HCT116 (cell line): ENCODE results near the gene GSTK1. TPM values are rescaled to one million over a fixed set of nuclear protein-coding genes. Genes with fewer than 3 reads are reported as not detected.

Source experiments
- ATAC-seq: fragments of 200-7000 bp; cut with Tn5 transposase; 2 replicates; pipeline ENCODE4 v1.9.1; 2020; ENCODE audit warnings: mild to moderate bottlenecking, moderate library complexity
- BruUV-seq: library from RNA; stranded (reverse); fragments of 400-500 nt; replicated peaks from 2 replicates; lab custom pipeline; 2021; lab: Mats Ljungman, UMichigan
- CTCF ChIA-PET: fragments of 300-600 bp; sonication (Branson Sonifier 250); formaldehyde crosslinking; loops from one replicate; lab custom pipeline; 2021; ENCODE audit warnings: antibody characterized with exemption; lab: Charles Lee
- POLR2A ChIA-PET: fragments of 300-600, 350-600 bp; sonication (Branson Sonifier 250); formaldehyde crosslinking; loops from one replicate; lab custom pipeline; 2021; ENCODE audit warnings: antibody characterized with exemption; lab: Charles Lee
- RAD21 ChIA-PET, 2 experiments: fragments of 300-600 bp; sonication (Branson Sonifier 250); formaldehyde crosslinking; loops; one replicate each; lab custom pipeline; 2023; ENCODE audit warnings: low total read pairs in 2 of 2; ENCODE audit not compliant: uncharacterized antibody in 2 of 2, unreplicated experiment in 2 of 2, low non-redundant PET in 1 of 2; lab: Charles Lee
- DNase-seq: peaks from one replicate; pipeline ENCODE4 v3.0.0-alpha.2; 2010; ENCODE audit warnings: low read depth, low spot score
- H2AFZ ChIP-seq: fragments of 200-600 bp; shearing (Covaris generic), sonication (generic); 2 replicates; pipeline ENCODE4 v1.6.1; 2017; ENCODE audit warnings: low read depth, mixed run types, mixed read lengths, antibody characterized with exemption, low read length; ENCODE audit not compliant: poor library complexity, severe bottlenecking
- H3K27ac ChIP-seq: 2 replicates; pipeline ENCODE4 v1.5.1; 2012; ENCODE audit warnings: low read depth, low read length
- H3K27me3 ChIP-seq: fragments of 200-600 bp; sonication (generic); 2 replicates; pipeline ENCODE4 v1.6.1; 2016; ENCODE audit warnings: mixed run types, low read length, mixed read lengths; ENCODE audit not compliant: insufficient read depth
- H3K36me3 ChIP-seq, 2 experiments: fragments of 200-500 bp in 1 of 2; fragments of 200-600 bp in 1 of 2; sonication (Bioruptor generic) in 1 of 2; sonication (generic) in 1 of 2; 2 replicates each; pipeline versions ENCODE4 v1.5.1 to v1.6.1; 2014 to 2016; ENCODE audit warnings: low read length in 2 of 2, inconsistent platforms in 1 of 2, mixed read lengths in 1 of 2, mixed run types in 1 of 2; ENCODE audit not compliant: insufficient read depth in 2 of 2, control insufficient read depth in 1 of 2
- H3K4me1 ChIP-seq, 2 experiments: fragments of 200-600 bp in 1 of 2; sonication (generic) in 1 of 2; 2 replicates each; pipeline versions ENCODE4 v1.5.1 to v1.6.1; 2012 to 2017; ENCODE audit warnings: low read length in 2 of 2, inconsistent platforms in 1 of 2, mild to moderate bottlenecking in 1 of 2, mixed read lengths in 1 of 2, mixed run types in 1 of 2, moderate library complexity in 1 of 2; ENCODE audit not compliant: insufficient read depth in 2 of 2, control insufficient read depth in 1 of 2
- H3K4me2 ChIP-seq: fragments of 200-600 bp; sonication (generic); 2 replicates; pipeline ENCODE4 v1.6.1; 2017; ENCODE audit warnings: mixed run types, low read length, mixed read lengths
- H3K4me3 ChIP-seq, 2 experiments: fragments of 200-600 bp in 1 of 2; sonication (generic) in 1 of 2; replicated peaks in 1 of 2; 2 replicates each; pipeline ENCODE4 v1.5.1; 2011 to 2016; ENCODE audit warnings: low read length in 2 of 2, control low read depth in 1 of 2, low read depth in 1 of 2, mild to moderate bottlenecking in 1 of 2, mixed read lengths in 1 of 2, mixed run types in 1 of 2
- H3K79me2 ChIP-seq: fragments of 200-600 bp; sonication (generic); 2 replicates; pipeline ENCODE4 v1.6.1; 2017; ENCODE audit warnings: mild to moderate bottlenecking, mixed run types, low read length, moderate library complexity, mixed read lengths; ENCODE audit not compliant: insufficient read depth
- H3K9ac ChIP-seq: fragments of 200-600 bp; sonication (generic); 2 replicates; pipeline ENCODE4 v1.6.1; 2016; ENCODE audit warnings: low read length, mixed read lengths
- H3K9me2 ChIP-seq: fragments of 200-600 bp; sonication (generic), shearing (Covaris generic); 2 replicates; pipeline ENCODE4 v1.6.1; 2017; ENCODE audit warnings: mixed run types, mild to moderate bottlenecking, moderate library complexity; ENCODE audit not compliant: insufficient read depth
- H3K9me3 ChIP-seq, 2 experiments: fragments of 200-500 bp in 1 of 2; fragments of 200-600 bp in 1 of 2; sonication (Bioruptor generic) in 1 of 2; sonication (generic) in 1 of 2; 2 replicates each; pipeline ENCODE4 v1.6.1; 2014 to 2017; ENCODE audit warnings: low read length in 2 of 2, mixed read lengths in 2 of 2, inconsistent platforms in 1 of 2, low read depth in 1 of 2, mild to moderate bottlenecking in 1 of 2, mixed run types in 1 of 2, moderate library complexity in 1 of 2; ENCODE audit not compliant: control insufficient read depth in 1 of 2, insufficient read depth in 1 of 2
- H4K20me1 ChIP-seq: fragments of 200-600 bp; sonication (generic), shearing (Covaris generic); 2 replicates; pipeline ENCODE4 v1.6.1; 2017; ENCODE audit warnings: mixed run types, mild to moderate bottlenecking, moderate library complexity; ENCODE audit not compliant: insufficient read depth
- CBX3 ChIP-seq: IDR thresholded peaks from 2 replicates; pipeline ENCODE4 v1.6.1; 2012; ENCODE audit warnings: low read depth
- CTCF ChIP-seq, 3 experiments: fragments of 200-600 bp in 1 of 3; sonication (generic) in 1 of 3; IDR thresholded peaks in 2 of 3; conservative IDR thresholded peaks in 1 of 3; 2 replicates each; pipeline ENCODE4 v1.5.1; 2012 to 2017; ENCODE audit warnings: low read depth in 2 of 3, low read length in 2 of 3, antibody characterized with exemption in 1 of 3, borderline replicate concordance in 1 of 3, control low read depth in 1 of 3, mild to moderate bottlenecking in 1 of 3, mixed read lengths in 1 of 3, mixed run types in 1 of 3, moderate library complexity in 1 of 3; ENCODE audit not compliant: insufficient read depth in 1 of 3
- EGR1 ChIP-seq: IDR thresholded peaks from 2 replicates; pipeline ENCODE4 v1.6.1; 2012; ENCODE audit warnings: low read depth
- EZH2phosphoT487 ChIP-seq: fragments of 200-600 bp; IDR thresholded peaks from 2 replicates; pipeline ENCODE4 v1.6.1; 2018; ENCODE audit warnings: antibody characterized with exemption, borderline replicate concordance
- POLR2AphosphoS5 ChIP-seq: IDR thresholded peaks from 2 replicates; pipeline ENCODE4 v1.6.1; 2011; ENCODE audit warnings: mild to moderate bottlenecking, low read depth, low read length, moderate library complexity
- REST ChIP-seq: IDR thresholded peaks from 2 replicates; pipeline ENCODE4 v1.6.1; 2012; ENCODE audit warnings: low read depth
- ZBTB33 ChIP-seq: IDR thresholded peaks from 2 replicates; pipeline ENCODE4 v1.6.1; 2011; ENCODE audit warnings: mild to moderate bottlenecking, low read length, moderate library complexity; ENCODE audit not compliant: insufficient replicate concordance; ENCODE audit errors: extremely low read depth
- ZNF274 ChIP-seq: fragments of 200-500 bp; sonication (Bioruptor generic); IDR thresholded peaks from 2 replicates; pipeline ENCODE4 v1.6.1; 2014; ENCODE audit warnings: mild to moderate bottlenecking, low read depth, low read length, inconsistent platforms
- intact Hi-C: fragments of 100-400 bp; cut with micrococcal nuclease; formaldehyde crosslinking; loops from 2 replicates; pipeline ENCODE4 v1.10.0; 2022
- total RNA-seq: library from RNA; stranded (reverse); gene quantifications from one replicate; pipeline ENCODE4 v1.2.1, GENCODE V29; 2021; ENCODE audit not compliant: unreplicated experiment

The GSTK1 gene
- total RNA-seq, 1 experiment from 2014 or later = 83.6 TPM

- DNase-seq (no peak), ATAC-seq (no peak)
- Histone ChIP-seq H3K9me3 (no peaks in the 10 kb centered on the region; a peak in 1 of 4 replicates), H3K27me3 (no peaks in the 10 kb centered on the region), H2AFZ (no peak overlapping the region), H3K27ac (no peak overlapping the region), H3K4me1 (no peaks in the 10 kb centered on the region), H3K79me2 (no peaks in the 10 kb centered on the region), H4K20me1 (no peaks in the 10 kb centered on the region), H3K9ac (no peak overlapping the region), H3K4me2 (no peak overlapping the region), H3K4me3 (no peak overlapping the region), H3K36me3 (no peaks in the 10 kb centered on the region), H3K9me2 (no peaks in the 10 kb centered on the region)
- RAD21 ChIA-PET = no interaction called here
- intact Hi-C loops = no loop called here
- TF ChIP-seq CBX3 = no peak
- TF ChIP-seq CTCF (IDR thresholded peaks at IDR 0.05 in 2 of 3, conservative IDR thresholded peaks at IDR 0.05 in 1 of 3; ENCODE audit: borderline replicate concordance in 1 of 3, insufficient read depth in 1 of 3, low read depth in 2 of 3, low read length in 2 of 3) = no peak
- no peak for TF ChIP-seq REST
- TF ChIP-seq ZBTB33 = no peak
- TF ChIP-seq POLR2AphosphoS5 = no peak
- no peak for TF ChIP-seq EGR1
- no peak for TF ChIP-seq ZNF274
- TF ChIP-seq EZH2phosphoT487 = no peak
- CTCF ChIA-PET = no interaction called here
- no TSS peak for BruUV-seq
- POLR2A ChIA-PET = no interaction called here
Observed at GRCh38 chr7:143230602-143231457, 32.4 kb upstream of the GSTK1 start.
